GM19467 (cell line): ENCODE data around the gene NUAK2.
"Not testable (repeated sequence)": the region's sequence is repeated elsewhere in the genome, so short reads cannot be mapped to it uniquely, and the experiment has no call there.

Source experiments
- ATAC-seq: cut with Tn5 transposase; IDR thresholded peaks from one replicate; pipeline ENCODE4 v1.9.1; 2021; ENCODE audit warnings: mild to moderate bottlenecking, moderate library complexity; ENCODE audit not compliant: unreplicated experiment

Gene NUAK2

GRCh38 chr1:205300149-205300548 lies 21.4 kb downstream of the NUAK2 start:
- ATAC-seq, result no peak

- ATAC-seq, result no peak
Measured at GRCh38 chr1:205298191-205298994, 23.2 kb downstream of the NUAK2 start.

GRCh38 chr1:205297546-205298177 lies 23.9 kb downstream of the NUAK2 start:
- not testable (repeated sequence) for ATAC-seq

- no peak for ATAC-seq
Measured at GRCh38 chr1:205296154-205296553, 25.4 kb downstream of the NUAK2 start.

- ATAC-seq, result no peak
Measured at GRCh38 chr1:205294934-205295333, 26.6 kb downstream of the NUAK2 start.

- ATAC-seq, result no peak
Measured at GRCh38 chr1:205294175-205294917, 27.2 kb downstream of the NUAK2 start.

GRCh38 chr1:205293350-205294074 lies 28.0 kb downstream of the NUAK2 start:
- ATAC-seq, result no peak

- ATAC-seq, result no peak
Measured at GRCh38 chr1:205291596-205291995, 29.9 kb downstream of the NUAK2 start.

GRCh38 chr1:205287767-205288559 lies 33.6 kb downstream of the NUAK2 start:
- ATAC-seq, result peak; percentile 85

- no peak for ATAC-seq
Measured at GRCh38 chr1:205287076-205287475, 34.5 kb downstream of the NUAK2 start.

GRCh38 chr1:205286335-205286950 lies 35.1 kb downstream of the NUAK2 start:
- ATAC-seq, result no peak

- ATAC-seq, result peak; percentile 36
Measured at GRCh38 chr1:205285381-205286101, 36.0 kb downstream of the NUAK2 start.

- ATAC-seq, result no peak
Measured at GRCh38 chr1:205284420-205285144, 37.0 kb downstream of the NUAK2 start.

- no peak for ATAC-seq
Measured at GRCh38 chr1:205283270-205284147, 38.0 kb downstream of the NUAK2 start.

- not testable (repeated sequence) for ATAC-seq
Measured at GRCh38 chr1:205280666-205281395, 40.7 kb downstream of the NUAK2 start.

- ATAC-seq, result no peak
Measured at GRCh38 chr1:205279986-205280385, 41.6 kb downstream of the NUAK2 start.

- ATAC-seq, result no peak
Measured at GRCh38 chr1:205276689-205277065, 44.9 kb downstream of the NUAK2 start.
